K562 (cell line): ENCODE data around the gene NAA15. TPM values are rescaled to one million over a fixed set of nuclear protein-coding genes. Genes with fewer than 3 reads are reported as not detected.

Experiments
- CEBPB ChIP-seq: fragments of 450-650 bp; IDR thresholded peaks from 2 replicates; pipeline ENCODE4 v1.6.1; 2016; ENCODE audit warnings: missing genetic modification characterization, missing compliant biosample characterization
- CHAMP1 ChIP-seq: fragments of 450-650 bp; IDR thresholded peaks from 2 replicates; pipeline ENCODE4 v1.6.1; 2016; ENCODE audit warnings: mild to moderate bottlenecking
- CREM ChIP-seq: IDR thresholded peaks from 2 replicates; pipeline ENCODE4 v1.6.1; 2014; ENCODE audit warnings: antibody characterized with exemption, low read depth
- ETS2 ChIP-seq: IDR thresholded peaks from 2 replicates; pipeline ENCODE4 v1.6.1; 2016; ENCODE audit warnings: borderline replicate concordance, missing genetic modification characterization, mild to moderate bottlenecking, moderate library complexity, missing compliant biosample characterization; ENCODE audit not compliant: poor library complexity, severe bottlenecking
- IRF2 ChIP-seq: sonication (generic); formaldehyde crosslinking; IDR thresholded peaks from 2 replicates; pipeline ENCODE4 v1.8.1; 2022; ENCODE audit warnings: mild to moderate bottlenecking, missing genetic modification reagents
- RBM39 ChIP-seq: fragments of 200-400 bp; formaldehyde crosslinking; optimal IDR thresholded peaks from 2 replicates; pipeline ENCODE3; 2018; ENCODE audit warnings: low read depth, low read length
- SREBF2 ChIP-seq: sonication (generic); formaldehyde crosslinking; IDR thresholded peaks from 2 replicates; pipeline ENCODE4 v1.4.0; 2020; ENCODE audit warnings: mild to moderate bottlenecking, missing genetic modification reagents
- SRSF7 ChIP-seq: fragments of 200-400 bp; formaldehyde crosslinking; optimal IDR thresholded peaks from 2 replicates; pipeline ENCODE3; 2017; ENCODE audit warnings: mild to moderate bottlenecking, low read depth, low read length
- TAL1 ChIP-seq: fragments of 450-650 bp; IDR thresholded peaks from 2 replicates; pipeline ENCODE4 v1.6.1; 2016; ENCODE audit warnings: mild to moderate bottlenecking
- TGIF2 ChIP-seq: sonication (generic); formaldehyde crosslinking; IDR thresholded peaks from 2 replicates; pipeline ENCODE4 v1.8.1; 2022; ENCODE audit warnings: mild to moderate bottlenecking, missing genetic modification reagents, moderate library complexity
- ZBED1 ChIP-seq: IDR thresholded peaks from 2 replicates; pipeline ENCODE4 v1.6.1; 2014
- ZNF232 ChIP-seq: sonication (generic); formaldehyde crosslinking; IDR thresholded peaks from 2 replicates; pipeline ENCODE4 v1.8.0; 2022; ENCODE audit warnings: mild to moderate bottlenecking, missing genetic modification reagents
- ZNF518B ChIP-seq: fragments of 250-450 bp; sonication (Bioruptor Pico); IDR thresholded peaks from 2 replicates; pipeline ENCODE4 v1.5.0; 2021; ENCODE audit warnings: mild to moderate bottlenecking, moderate library complexity
- polyA plus RNA-seq, 8 experiments: library from polyadenylated mRNA; depleted of rRNA in 4 of 8; stranded (reverse) in 5 of 8; unstranded in 3 of 8; fragments of >200 nt; fragmentation: Nextera tagmentation in 2 of 8; fragmentation: Illumina TruSeq in 1 of 8; extraction: Ambion mirVana in 2 of 8; extraction: Trizol in 1 of 8; gene quantifications; 2 replicates each; pipeline versions ENCODE4 v1.2.1 to v1.2.3, GENCODE V29; 2011 to 2014; ENCODE audit warnings: inconsistent platforms in 1 of 8, missing spikeins in 1 of 8
- total RNA-seq, 7 experiments: library from RNA; depleted of rRNA in 6 of 7; stranded (reverse); fragments of >200 nt in 6 of 7; fragmentation: Illumina TruSeq in 2 of 7; extraction: Trizol in 2 of 7; gene quantifications; 2 replicates each; pipeline versions ENCODE4 v1.2.1 to v1.2.3, GENCODE V29; 2011 to 2021; ENCODE audit warnings: low replicate concordance in 1 of 7
- TF ChIP-seq, protein P1 (sequence below): fragments of 450-650 bp; formaldehyde crosslinking; IDR thresholded peaks from 2 replicates; pipeline ENCODE4 v1.4.0; 2022; ENCODE audit warnings: missing genetic modification characterization
- TF ChIP-seq, protein P2 (sequence below), 2 experiments: fragments of 450-650 bp in 1 of 2; sonication (generic) in 1 of 2; formaldehyde crosslinking in 1 of 2; IDR thresholded peaks in 1 of 2; conservative IDR thresholded peaks in 1 of 2; 2 replicates each; pipeline versions ENCODE4 v1.6.1 to v1.8.1; 2016 to 2023; ENCODE audit warnings: mild to moderate bottlenecking in 2 of 2, moderate library complexity in 2 of 2, inconsistent platforms in 1 of 2, missing genetic modification reagents in 1 of 2
- TF ChIP-seq, protein P3 (sequence below): fragments of 450-650 bp; IDR thresholded peaks from 2 replicates; pipeline ENCODE4 v1.6.1; 2017; ENCODE audit warnings: mild to moderate bottlenecking, moderate library complexity

The NAA15 gene
- total and polyA plus RNA-seq, 9 of the 15 experiments (the other 6 are each of a cell fraction or from before 2014, with no cell fraction given): 37.8 to 117 (median 63.2) TPM

DNA sequence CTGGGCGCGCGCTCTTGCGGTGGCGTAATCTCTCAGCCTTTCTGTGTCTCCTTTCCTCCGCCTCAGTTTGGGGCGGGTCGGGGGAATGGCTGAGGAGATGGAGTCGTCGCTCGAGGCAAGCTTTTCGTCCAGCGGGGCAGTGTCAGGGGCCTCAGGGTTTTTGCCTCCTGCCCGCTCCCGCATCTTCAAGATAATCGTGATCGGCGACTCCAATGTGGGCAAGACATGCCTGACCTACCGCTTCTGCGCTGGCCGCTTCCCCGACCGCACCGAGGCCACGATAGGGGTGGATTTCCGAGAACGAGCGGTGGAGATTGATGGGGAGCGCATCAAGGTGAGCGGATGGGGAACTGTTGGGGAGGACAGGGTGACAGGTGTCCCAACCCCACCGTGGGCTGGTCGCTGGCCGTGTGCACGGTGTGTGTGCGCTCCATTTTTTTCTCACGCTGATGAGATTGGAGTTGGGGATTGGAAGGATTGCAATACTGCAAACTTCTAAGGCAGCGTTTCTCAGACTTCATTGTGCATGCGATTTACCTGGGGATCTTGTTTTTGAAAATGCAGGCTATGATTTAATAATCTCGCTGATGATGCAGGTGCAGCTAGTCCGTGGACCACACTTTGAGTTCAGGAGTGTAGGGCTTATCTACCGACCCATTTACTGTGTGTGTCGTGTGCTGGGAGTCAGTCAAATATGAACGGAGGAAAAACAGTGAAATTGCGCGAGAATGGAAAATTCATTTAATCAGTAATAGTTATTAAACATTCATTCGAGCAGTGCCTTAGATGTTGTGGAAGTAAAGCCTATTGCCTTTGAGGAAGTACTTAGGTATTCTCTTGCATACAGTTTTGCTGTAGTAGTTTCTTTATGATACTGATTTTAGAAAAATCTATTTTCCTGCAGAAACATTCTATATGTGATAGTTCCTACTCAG lies 153.1 kb downstream of the NAA15 start, which contains the start of gene RAB33B (continued):
- TF ChIP-seq, protein P1, sequence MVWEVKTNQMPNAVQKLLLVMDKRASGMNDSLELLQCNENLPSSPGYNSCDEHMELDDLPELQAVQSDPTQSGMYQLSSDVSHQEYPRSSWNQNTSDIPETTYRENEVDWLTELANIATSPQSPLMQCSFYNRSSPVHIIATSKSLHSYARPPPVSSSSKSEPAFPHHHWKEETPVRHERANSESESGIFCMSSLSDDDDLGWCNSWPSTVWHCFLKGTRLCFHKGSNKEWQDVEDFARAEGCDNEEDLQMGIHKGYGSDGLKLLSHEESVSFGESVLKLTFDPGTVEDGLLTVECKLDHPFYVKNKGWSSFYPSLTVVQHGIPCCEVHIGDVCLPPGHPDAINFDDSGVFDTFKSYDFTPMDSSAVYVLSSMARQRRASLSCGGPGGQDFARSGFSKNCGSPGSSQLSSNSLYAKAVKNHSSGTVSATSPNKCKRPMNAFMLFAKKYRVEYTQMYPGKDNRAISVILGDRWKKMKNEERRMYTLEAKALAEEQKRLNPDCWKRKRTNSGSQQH: no peak
- TF ChIP-seq, protein P2, sequence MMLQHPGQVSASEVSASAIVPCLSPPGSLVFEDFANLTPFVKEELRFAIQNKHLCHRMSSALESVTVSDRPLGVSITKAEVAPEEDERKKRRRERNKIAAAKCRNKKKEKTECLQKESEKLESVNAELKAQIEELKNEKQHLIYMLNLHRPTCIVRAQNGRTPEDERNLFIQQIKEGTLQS (IDR thresholded peaks at IDR 0.05): 0 out of 2 replicates have a peak, but pooled peaks have one; percentile 21
- TF ChIP-seq, protein P2 (CRISPR knock-in tag; conservative IDR thresholded peaks at IDR 0.05): no peak
- TF ChIP-seq ZNF518B (CRISPR knock-in tag) (no peak), CHAMP1 (no peak), CREM (peak; percentile 42; the same call in 1 of the 2 replicates), SRSF7 (no peak), TAL1 (no peak), RBM39 (no peak), IRF2 (no peak), ETS2 (tag) (no peak), SREBF2 (CRISPR knock-in tag) (no peak), ZNF232 (CRISPR knock-in tag) (no peak), ZBED1 (0 out of 2 replicates have a peak, but pooled peaks have one; percentile 49), TGIF2 (CRISPR knock-in tag) (no peak), CEBPB (tag) (peak; percentile 89)
- TF ChIP-seq, protein P3, sequence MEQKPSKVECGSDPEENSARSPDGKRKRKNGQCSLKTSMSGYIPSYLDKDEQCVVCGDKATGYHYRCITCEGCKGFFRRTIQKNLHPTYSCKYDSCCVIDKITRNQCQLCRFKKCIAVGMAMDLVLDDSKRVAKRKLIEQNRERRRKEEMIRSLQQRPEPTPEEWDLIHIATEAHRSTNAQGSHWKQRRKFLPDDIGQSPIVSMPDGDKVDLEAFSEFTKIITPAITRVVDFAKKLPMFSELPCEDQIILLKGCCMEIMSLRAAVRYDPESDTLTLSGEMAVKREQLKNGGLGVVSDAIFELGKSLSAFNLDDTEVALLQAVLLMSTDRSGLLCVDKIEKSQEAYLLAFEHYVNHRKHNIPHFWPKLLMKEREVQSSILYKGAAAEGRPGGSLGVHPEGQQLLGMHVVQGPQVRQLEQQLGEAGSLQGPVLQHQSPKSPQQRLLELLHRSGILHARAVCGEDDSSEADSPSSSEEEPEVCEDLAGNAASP: no peak
